Activated T-cell treated with anti-CD3 and anti-CD28 coated beads, Interleukin-2, amount 50 U/mL, for 4 hours (primary cell): ENCODE measurements around the gene UHRF2. TPM values are rescaled to one million over a fixed set of nuclear protein-coding genes. Genes with fewer than 3 reads are reported as not detected.
A peak's percentile ranks its signal among the peaks of the same experiment; 100 is the strongest.
"Not testable (repeated sequence)": the region's sequence is repeated elsewhere in the genome, so short reads cannot be mapped to it uniquely, and the experiment has no call there.

Experiments used
- ATAC-seq, 2 donors: fragments of 200-7000 bp; cut with Tn5 transposase; one replicate each; pipeline ENCODE4 v1.10.0; 2021
- DNase-seq: peaks from one replicate; pipeline ENCODE4 v3.0.0-alpha.2; 2020
- H3K27me3 Mint-ChIP-seq: one replicate; pipeline ENCODE4 v1.8.0; 2021; ENCODE audit warnings: low read depth, mixed read lengths
- H3K36me3 Mint-ChIP-seq: one replicate; pipeline ENCODE4 v1.8.0; 2022; ENCODE audit warnings: mixed read lengths; ENCODE audit not compliant: insufficient read depth
- H3K4me1 Mint-ChIP-seq: one replicate; pipeline ENCODE4 v1.8.0; 2021; ENCODE audit warnings: low read depth, mixed read lengths
- H3K4me3 Mint-ChIP-seq: one replicate; pipeline ENCODE4 v1.8.0; 2021; ENCODE audit warnings: mild to moderate bottlenecking, moderate library complexity, mixed read lengths
- H3K9me3 Mint-ChIP-seq: one replicate; pipeline ENCODE4 v1.8.0; 2021; ENCODE audit warnings: mixed read lengths
- total RNA-seq, 3 donors: library from RNA; stranded (reverse); gene quantifications; one replicate each; pipeline ENCODE4 v1.2.1, GENCODE V29; 2021

The UHRF2 gene
- 10 to 100 TPM; 34.9 to 38.0 (median 35.6) TPM for total RNA-seq

- H3K36me3 Mint-ChIP-seq, result peaks cover 11% of the 10 kb centered on the region
- no peaks in the 10 kb centered on the region for H3K27me3 Mint-ChIP-seq
- no peaks in the 10 kb centered on the region for H3K9me3 Mint-ChIP-seq
- ATAC-seq (peak; percentile 90 to 91), DNase-seq (peak; percentile 99)
- peaks cover 35% of the 10 kb centered on the region for H3K4me1 Mint-ChIP-seq
- H3K4me3 Mint-ChIP-seq, result peak within 1 kb of the TSS; percentile 87
Measured at GRCh38 chr9:6412487-6413364, at the start of gene UHRF2. Gene UHRF2, plus strand, starts transcription at chr9:6413199. Its CDS starts 292 bp downstream, at chr9:6413491.

GRCh38 chr9:6367128-6367890 is 45.7 kb upstream of the UHRF2 start:
- H3K4me1 Mint-ChIP-seq, result no peaks in the 10 kb centered on the region
- peaks cover 1% of the 10 kb centered on the region for H3K27me3 Mint-ChIP-seq
- ATAC-seq (no peak), DNase-seq (no peak)
- peaks cover 8% of the 10 kb centered on the region for H3K9me3 Mint-ChIP-seq
- H3K36me3 Mint-ChIP-seq, result no peaks in the 10 kb centered on the region
- H3K4me3 Mint-ChIP-seq, result no peak overlapping the region

- ATAC-seq (no peak), DNase-seq (no peak)
- Mint-ChIP-seq H3K4me1 (no peaks in the 10 kb centered on the region), H3K4me3 (no peak overlapping the region), H3K27me3 (peaks cover 3% of the 10 kb centered on the region), H3K36me3 (no peaks in the 10 kb centered on the region), H3K9me3 (peaks cover 12% of the 10 kb centered on the region)
Measured at GRCh38 chr9:6368831-6369230, 44.2 kb upstream of the UHRF2 start.

- H3K27me3 Mint-ChIP-seq, H3K4me3 Mint-ChIP-seq, DNase-seq, ATAC-seq, H3K4me1 Mint-ChIP-seq, H3K36me3 Mint-ChIP-seq, H3K9me3 Mint-ChIP-seq: not testable (repeated sequence)
Measured at GRCh38 chr9:6381477-6382012, 31.5 kb upstream of the UHRF2 start.

- no peak for ATAC-seq
- Mint-ChIP-seq H3K27me3 (no peaks in the 10 kb centered on the region), H3K4me1 (no peaks in the 10 kb centered on the region)
Measured at GRCh38 chr9:6382681-6383080, 30.3 kb upstream of the UHRF2 start.

GRCh38 chr9:6383551-6384225 is 29.3 kb upstream of the UHRF2 start:
- H3K9me3 Mint-ChIP-seq, result peaks cover 3% of the 10 kb centered on the region
- DNase-seq (no peak), ATAC-seq (no peak)
- H3K36me3 Mint-ChIP-seq, result no peaks in the 10 kb centered on the region
- no peak overlapping the region for H3K4me3 Mint-ChIP-seq
- no peaks in the 10 kb centered on the region for H3K27me3 Mint-ChIP-seq
- no peaks in the 10 kb centered on the region for H3K4me1 Mint-ChIP-seq

More at GRCh38 chr9:6382681-6383080, 30.3 kb upstream of the UHRF2 start:
- Mint-ChIP-seq H3K36me3 (no peaks in the 10 kb centered on the region), H3K9me3 (no peaks in the 10 kb centered on the region), H3K4me3 (no peak overlapping the region)
- DNase-seq, result no peak

- Mint-ChIP-seq H3K36me3 (no peaks in the 10 kb centered on the region), H3K27me3 (no peaks in the 10 kb centered on the region), H3K4me1 (no peaks in the 10 kb centered on the region), H3K4me3 (no peak overlapping the region), H3K9me3 (peaks cover 3% of the 10 kb centered on the region)
- no peak for ATAC-seq
- DNase-seq, result no peak
Measured at GRCh38 chr9:6384732-6385131, 28.3 kb upstream of the UHRF2 start.

GRCh38 chr9:6399071-6399470 is 13.9 kb upstream of the UHRF2 start:
- no peak overlapping the region for H3K4me3 Mint-ChIP-seq
- H3K36me3 Mint-ChIP-seq, result no peaks in the 10 kb centered on the region
- ATAC-seq, result no peak
- DNase-seq, result no peak
- H3K4me1 Mint-ChIP-seq, result no peaks in the 10 kb centered on the region
- H3K27me3 Mint-ChIP-seq, result no peaks in the 10 kb centered on the region
- H3K9me3 Mint-ChIP-seq, result peaks cover 3% of the 10 kb centered on the region

GRCh38 chr9:6405371-6405770 is 7.6 kb upstream of the UHRF2 start:
- peaks cover 3% of the 10 kb centered on the region for H3K9me3 Mint-ChIP-seq
- H3K4me1 Mint-ChIP-seq, result no peaks in the 10 kb centered on the region
- H3K27me3 Mint-ChIP-seq, result no peaks in the 10 kb centered on the region
- H3K36me3 Mint-ChIP-seq, result no peaks in the 10 kb centered on the region
- H3K4me3 Mint-ChIP-seq, result no peak overlapping the region
- ATAC-seq, result no peak
- no peak for DNase-seq

- ATAC-seq (no peak), DNase-seq (no peak)
- H3K36me3 Mint-ChIP-seq, result no peaks in the 10 kb centered on the region
- no peaks in the 10 kb centered on the region for H3K9me3 Mint-ChIP-seq
- no peak overlapping the region for H3K4me3 Mint-ChIP-seq
- H3K4me1 Mint-ChIP-seq, result peaks cover 4% of the 10 kb centered on the region
- no peaks in the 10 kb centered on the region for H3K27me3 Mint-ChIP-seq
Measured at GRCh38 chr9:6407778-6408177, 5.2 kb upstream of the UHRF2 start.

- no peak for DNase-seq
- no peak for ATAC-seq
- no peaks in the 10 kb centered on the region for H3K27me3 Mint-ChIP-seq
- H3K4me1 Mint-ChIP-seq, result peaks cover 4% of the 10 kb centered on the region
- H3K4me3 Mint-ChIP-seq, result no peak overlapping the region
- H3K9me3 Mint-ChIP-seq, result no peaks in the 10 kb centered on the region
- H3K36me3 Mint-ChIP-seq, result no peaks in the 10 kb centered on the region
Measured at GRCh38 chr9:6408320-6408719, 4.7 kb upstream of the UHRF2 start.

- no peaks in the 10 kb centered on the region for H3K9me3 Mint-ChIP-seq
- ATAC-seq (no peak), DNase-seq (no peak)
- H3K4me1 Mint-ChIP-seq, result peaks cover 10% of the 10 kb centered on the region
- no peaks in the 10 kb centered on the region for H3K27me3 Mint-ChIP-seq
- H3K36me3 Mint-ChIP-seq, result no peaks in the 10 kb centered on the region
- H3K4me3 Mint-ChIP-seq, result no peak overlapping the region
Measured at GRCh38 chr9:6409811-6410210, 3.2 kb upstream of the UHRF2 start.

- H3K9me3 Mint-ChIP-seq, result no peaks in the 10 kb centered on the region
- no peaks in the 10 kb centered on the region for H3K27me3 Mint-ChIP-seq
- DNase-seq, result no peak
- no peak overlapping the region for H3K4me3 Mint-ChIP-seq
- H3K36me3 Mint-ChIP-seq, result peaks cover 1% of the 10 kb centered on the region
- H3K4me1 Mint-ChIP-seq, result peaks cover 18% of the 10 kb centered on the region
- ATAC-seq, result no peak
Measured at GRCh38 chr9:6410633-6411032, 2.4 kb upstream of the UHRF2 start.
